ENCODE data around the gene SYNDIG1L.
A peak's percentile ranks its signal among the peaks of the same experiment; 100 is the strongest.

SYNDIG1L gene

DNA sequence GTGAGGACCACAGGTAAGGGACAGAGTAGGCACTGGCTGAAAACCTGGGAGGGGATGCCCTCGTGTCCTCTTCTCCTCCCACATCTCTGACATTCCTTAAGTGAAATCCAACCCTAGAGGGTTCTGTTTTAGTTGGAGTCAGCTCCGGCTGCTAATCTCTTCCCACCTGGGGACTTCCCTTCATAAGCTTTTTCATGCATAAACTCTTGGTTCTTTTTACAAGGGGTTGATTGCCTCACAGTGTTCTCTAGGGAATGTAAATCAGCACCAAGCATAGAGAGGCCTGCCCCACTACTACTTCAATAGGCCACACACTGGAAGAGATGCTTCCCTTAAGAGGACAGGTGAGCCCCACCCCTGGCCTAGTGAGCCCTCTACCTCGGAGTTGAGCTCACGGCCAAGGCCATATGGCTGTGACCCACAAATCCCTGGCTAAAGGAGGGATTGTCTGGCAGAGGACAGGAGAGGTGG is 3.2 kb upstream of the SYNDIG1L start:
- DNase-seq (ENCODE audit: low spot score): no peak

GRCh38 chr14:74427651-74428050 is 1.6 kb upstream of the SYNDIG1L start:
- no peak for DNase-seq (ENCODE audit: low spot score)

GRCh38 chr14:74425525-74426201 is 347 bp downstream of the SYNDIG1L start:
- peak; percentile 50 for DNase-seq (ENCODE audit: low spot score)

GRCh38 chr14:74424606-74425005 is 1.4 kb downstream of the SYNDIG1L start:
- no peak for DNase-seq (ENCODE audit: low spot score)

- DNase-seq (ENCODE audit: low spot score): no peak
Measured at GRCh38 chr14:74423246-74423645, 2.8 kb downstream of the SYNDIG1L start.

- no peak for DNase-seq (ENCODE audit: low spot score)
Measured at GRCh38 chr14:74421981-74422380, 4.0 kb downstream of the SYNDIG1L start.

GRCh38 chr14:74419086-74419485 is 6.9 kb downstream of the SYNDIG1L start:
- no peak for DNase-seq (ENCODE audit: low spot score)

GRCh38 chr14:74418031-74418430 is 8.0 kb downstream of the SYNDIG1L start:
- no peak for DNase-seq (ENCODE audit: low spot score)

- DNase-seq (ENCODE audit: low spot score): no peak
Measured at GRCh38 chr14:74417611-74418010, 8.4 kb downstream of the SYNDIG1L start.

GRCh38 chr14:74417201-74417600 is 8.8 kb downstream of the SYNDIG1L start:
- no peak for DNase-seq (ENCODE audit: low spot score)

DNA sequence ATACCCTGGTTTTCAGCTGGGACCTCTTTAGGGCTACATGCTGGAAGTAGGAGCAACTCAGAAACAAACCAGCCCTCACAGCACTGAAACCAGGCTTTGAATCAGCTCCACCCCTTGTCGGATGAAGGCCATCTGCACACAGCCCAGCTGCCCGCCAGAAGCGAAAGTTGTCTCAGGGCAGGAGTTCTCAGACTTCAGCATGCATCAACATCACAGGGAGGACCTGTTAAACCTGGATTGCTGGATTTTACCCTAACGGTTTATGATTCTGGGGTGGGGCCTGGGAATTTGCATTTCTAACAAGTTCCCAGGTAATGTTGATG is 10.9 kb downstream of the SYNDIG1L start:
- no peak for DNase-seq (ENCODE audit: low spot score)

DNA sequence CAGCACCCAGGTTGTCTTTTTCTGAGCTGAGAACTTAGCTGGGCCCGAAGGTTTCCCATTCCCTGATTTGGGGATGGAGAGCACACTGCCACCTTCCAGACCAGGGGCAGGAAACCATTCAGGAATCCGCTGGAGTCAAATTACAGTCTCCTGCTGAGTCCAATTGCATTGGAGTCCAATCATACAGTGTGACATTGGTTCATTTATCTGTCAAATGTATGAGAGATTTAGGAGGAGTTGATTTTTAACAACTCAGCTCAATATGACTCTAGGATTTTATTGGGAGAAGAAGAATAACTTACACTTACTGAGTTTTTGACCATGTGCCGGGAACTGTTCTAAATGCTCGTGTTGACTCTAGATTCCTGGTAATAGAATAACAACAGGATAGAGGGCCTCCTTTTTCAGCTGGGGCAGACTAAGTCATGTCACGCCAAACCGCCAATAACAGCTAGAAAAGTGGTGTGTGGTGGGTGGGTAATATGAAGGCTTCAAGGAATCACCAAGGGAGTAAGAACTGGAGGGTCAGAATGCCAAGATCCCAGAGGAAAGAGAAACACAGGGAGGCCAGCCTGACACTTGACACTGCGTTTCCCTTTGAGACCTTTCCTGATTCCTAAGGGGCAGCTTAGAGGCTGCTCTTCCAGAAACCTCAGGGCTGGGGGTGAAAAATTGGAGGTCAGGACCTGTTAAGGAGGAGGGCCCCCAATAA is 11.5 kb downstream of the SYNDIG1L start:
- no peak for DNase-seq (ENCODE audit: low spot score)

DNA sequence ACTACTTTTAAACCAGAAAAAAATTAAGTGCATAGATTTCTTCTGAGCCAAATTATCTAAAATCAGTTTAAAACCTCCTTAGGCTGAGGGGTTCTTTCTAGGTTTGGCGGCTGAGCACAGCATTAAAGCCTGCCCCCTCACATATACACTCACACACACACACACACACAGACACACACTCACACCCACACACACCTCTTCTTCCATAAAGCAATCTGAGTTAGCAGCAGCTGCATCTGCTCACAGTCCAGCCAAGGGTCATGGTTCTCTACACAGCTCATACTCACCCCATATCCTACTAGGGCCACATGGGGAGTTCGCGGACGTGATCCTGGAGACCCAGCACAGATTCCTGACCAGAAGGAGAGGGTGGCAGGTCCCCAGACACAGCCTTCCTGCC is 12.4 kb downstream of the SYNDIG1L start:
- no peak for DNase-seq (ENCODE audit: low spot score)

GRCh38 chr14:74412753-74413152 is 13.3 kb downstream of the SYNDIG1L start:
- no peak for DNase-seq (ENCODE audit: low spot score)

GRCh38 chr14:74411671-74412070 is 14.3 kb downstream of the SYNDIG1L start:
- no peak for DNase-seq (ENCODE audit: low spot score)

- no peak for DNase-seq (ENCODE audit: low spot score)
Measured at GRCh38 chr14:74409441-74409840, 16.6 kb downstream of the SYNDIG1L start.

DNA sequence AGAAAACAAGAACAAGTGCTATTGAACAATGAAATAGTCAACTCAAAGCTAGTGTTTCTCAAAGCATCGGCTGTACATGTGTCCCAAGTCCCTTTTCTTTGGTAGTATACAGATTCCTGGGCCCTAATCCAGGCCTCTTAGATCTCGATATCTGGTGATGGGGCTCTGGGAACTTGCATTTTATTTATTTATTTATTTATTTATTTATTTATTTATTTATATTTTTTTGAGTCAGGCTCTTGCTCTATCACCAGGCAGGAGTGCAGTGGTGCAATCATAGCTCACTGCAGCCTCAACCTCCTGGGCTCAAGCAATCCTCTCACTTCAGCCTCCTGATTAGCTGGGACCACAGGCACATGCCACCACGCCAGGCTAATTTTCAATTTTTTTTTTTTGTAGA is 17.1 kb downstream of the SYNDIG1L start:
- no peak for DNase-seq (ENCODE audit: low spot score)

DNA sequence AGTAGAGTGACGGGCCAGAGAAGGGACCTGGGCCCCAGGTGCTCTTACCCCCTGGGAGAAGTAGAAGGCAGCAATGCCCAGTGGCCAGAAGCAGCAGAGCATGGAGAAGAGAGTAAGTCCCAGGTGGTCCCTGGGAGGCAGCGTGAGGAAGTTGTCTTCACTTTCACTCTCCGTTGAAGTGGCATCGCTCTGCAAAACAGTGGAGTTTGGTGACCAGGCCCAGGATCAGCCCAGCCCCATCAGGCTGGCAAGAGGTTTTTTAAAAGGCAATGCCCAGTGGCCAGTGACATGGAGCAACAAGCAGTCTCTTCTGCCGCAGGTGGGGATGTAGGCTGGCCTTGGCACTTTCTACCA is 18.2 kb downstream of the SYNDIG1L start:
- no peak for DNase-seq (ENCODE audit: low spot score)

DNA sequence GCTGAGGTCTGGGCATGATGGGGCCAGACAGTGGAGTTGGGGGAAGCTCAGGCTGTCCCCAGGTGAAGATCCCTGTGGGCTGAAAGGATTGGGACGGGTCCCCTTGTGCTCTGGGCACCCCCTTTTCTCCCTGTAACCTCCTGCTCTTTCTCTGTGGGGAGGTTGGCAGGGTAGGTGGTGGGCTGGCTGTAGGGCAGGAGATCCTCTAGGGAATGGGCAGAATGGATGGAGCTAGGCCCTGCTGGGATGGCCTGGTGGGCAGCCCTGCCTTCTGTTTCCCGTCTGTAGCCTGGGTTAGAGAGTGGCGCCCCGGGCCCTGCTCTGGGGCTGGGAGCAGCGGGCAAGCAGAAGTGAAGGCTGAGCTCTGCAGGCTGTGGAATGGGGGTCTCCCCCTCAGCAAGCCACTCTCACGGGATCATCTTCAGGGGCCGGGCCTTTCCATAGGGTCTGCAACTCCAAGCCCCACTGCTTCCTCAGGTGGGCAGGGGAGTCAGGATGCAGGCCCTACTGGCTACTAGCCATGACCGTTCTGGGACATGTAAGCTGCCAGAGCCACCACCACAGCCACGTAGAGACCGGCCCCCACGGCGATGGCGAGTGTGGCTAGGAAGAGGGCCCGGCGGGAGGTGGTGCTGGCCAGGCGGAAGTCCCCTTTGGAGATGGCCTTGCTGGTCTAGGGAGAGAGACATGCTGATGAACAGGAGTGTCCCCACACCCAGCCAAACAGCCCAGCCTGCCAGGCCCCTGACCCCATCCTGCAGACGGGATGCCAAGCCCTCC is 18.8 kb downstream of the SYNDIG1L start:
- DNase-seq (ENCODE audit: low spot score): no peak

DNA sequence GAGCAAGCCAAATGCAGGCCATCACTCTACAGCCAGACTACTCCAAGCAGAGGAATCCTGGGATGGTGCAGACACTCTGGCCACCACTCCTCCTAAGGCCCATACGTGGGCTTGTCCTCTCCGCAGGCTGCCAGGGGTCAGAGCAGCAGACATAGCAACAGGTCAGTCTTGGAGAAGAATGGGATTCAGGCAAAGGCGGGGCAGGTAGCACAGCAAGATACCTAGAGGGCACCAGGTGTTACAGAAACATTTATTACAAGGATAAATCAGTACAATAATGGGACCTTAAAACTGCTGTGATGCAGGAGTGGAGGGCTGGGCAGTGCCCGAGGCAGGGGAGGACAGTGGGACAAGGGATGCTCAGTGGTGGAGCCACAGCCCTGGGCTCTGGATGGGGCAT is 20.3 kb downstream of the SYNDIG1L start:
- no peak for DNase-seq (ENCODE audit: low spot score)

DNA sequence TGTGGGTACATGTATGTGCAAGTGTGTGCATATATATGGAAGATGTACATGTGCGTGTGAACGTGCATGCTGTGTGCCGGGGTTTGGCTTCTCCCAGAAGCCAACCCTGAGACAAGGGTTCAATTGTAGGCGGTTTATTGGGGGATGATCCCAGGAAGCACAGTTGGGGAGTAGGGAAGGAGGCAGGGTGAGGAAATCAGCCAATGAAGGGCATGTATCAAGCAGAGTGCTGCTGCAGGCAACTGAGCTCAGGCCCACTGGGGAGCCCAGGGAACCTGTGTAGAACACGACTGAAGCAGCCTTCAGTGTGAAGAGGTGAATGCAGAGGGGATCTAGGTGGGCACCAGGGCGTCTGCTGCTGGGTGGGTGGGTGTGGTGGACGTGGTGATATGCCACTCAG is 21.6 kb downstream of the SYNDIG1L start:
- no peak for DNase-seq (ENCODE audit: low spot score)

DNA sequence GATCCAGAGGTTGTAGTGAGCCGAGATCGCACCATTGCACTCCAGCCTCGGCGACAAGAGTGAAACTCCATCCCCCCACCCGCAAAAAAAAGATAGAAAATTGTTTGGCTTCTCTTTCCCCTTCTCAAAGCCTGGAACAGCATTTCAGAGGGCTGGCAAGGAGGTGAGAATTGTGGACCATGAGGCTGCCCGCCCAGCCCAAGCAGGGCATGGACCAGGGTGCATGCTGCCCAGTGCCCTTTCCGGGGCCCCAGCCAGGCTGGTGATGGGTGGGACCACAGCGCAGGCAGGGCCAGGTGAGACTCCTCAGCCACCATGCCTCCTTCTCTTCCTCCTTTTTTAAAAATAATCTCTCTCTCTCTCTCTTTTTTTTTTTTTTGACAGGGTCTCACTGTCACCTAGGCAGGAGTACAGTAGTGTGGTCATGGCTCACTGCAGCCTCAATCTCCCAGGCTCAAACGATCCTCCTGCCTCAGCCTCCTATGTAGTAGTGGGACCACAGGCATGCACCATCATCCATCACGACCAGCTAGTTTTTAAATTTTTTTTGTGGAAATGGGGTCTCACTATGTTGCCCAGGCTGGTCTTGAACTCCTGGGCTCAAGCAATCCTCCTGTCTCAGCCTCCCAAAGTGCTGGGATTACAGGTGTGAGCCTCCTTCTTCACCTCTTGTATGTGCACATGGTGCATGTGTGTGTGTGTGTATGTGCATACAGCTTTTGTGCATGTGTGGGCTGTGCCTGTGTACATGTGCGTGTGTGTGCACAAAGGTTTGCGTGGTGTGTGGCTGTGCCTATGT is 22.2 kb downstream of the SYNDIG1L start:
- no peak for DNase-seq (ENCODE audit: low spot score)

All from CD4-positive, alpha-beta T cell treated with Interleukin-2 at 100 ng/mL for 4 hours (primary cell).